H1 (cell line): ENCODE measurements around the gene HSPBP1. TPM values are rescaled to one million over a fixed set of nuclear protein-coding genes. Genes with fewer than 3 reads are reported as not detected.
A peak's percentile ranks its signal among the peaks of the same experiment; 100 is the strongest.

Experiments
- CBX5 ChIP-seq: fragments of 300-800, 300-1000 bp; sonication (generic); IDR thresholded peaks from 2 replicates; pipeline ENCODE4 v1.7.1; 2016; ENCODE audit warnings: antibody characterized with exemption, low read length, low read depth
- CHD7 ChIP-seq: fragments of 300-600 bp; sonication (generic); IDR thresholded peaks from 2 replicates; pipeline ENCODE4 v1.7.1; 2012; ENCODE audit warnings: low read length, moderate library complexity, mild to moderate bottlenecking, inconsistent platforms; ENCODE audit not compliant: insufficient replicate concordance
- POLR2AphosphoS5 ChIP-seq: IDR thresholded peaks from 2 replicates; pipeline ENCODE4 v1.6.1; 2011; ENCODE audit warnings: low read depth, low read length
- SP1 ChIP-seq: IDR thresholded peaks from 2 replicates; pipeline ENCODE4 v1.6.1; 2011; ENCODE audit warnings: low read depth, low read length
- YY1 ChIP-seq: IDR thresholded peaks from 2 replicates; pipeline ENCODE4 v1.6.1; 2011; ENCODE audit warnings: low read depth, mild to moderate bottlenecking, low read length
- polyA plus RNA-seq, 7 experiments: library from polyadenylated mRNA; depleted of rRNA in 3 of 7; stranded (reverse) in 5 of 7; unstranded in 2 of 7; fragments of >200 nt in 5 of 7; fragments of 200-250 nt in 2 of 7; gene quantifications; 1 replicate in 5 of 7; 2 replicates in 1 of 7; 4 replicates in 1 of 7; pipeline versions ENCODE4 v1.2.1 to v1.2.3, GENCODE V29; 2011 to 2013; ENCODE audit warnings: missing spikeins in 2 of 7, mixed read lengths in 2 of 7
- total RNA-seq: library from RNA; stranded (reverse); fragmentation: NEBNext Ultra II Directional; extraction: Animal tissue kit (Norgen Biotek cat#: 25700); gene quantifications from 2 replicates; pipeline ENCODE4 v1.2.1, GENCODE V29; 2021

HSPBP1 gene
- total and polyA plus RNA-seq, 2 of the 8 experiments (the other 6 are each of a cell fraction or from before 2014, with no cell fraction given), result 63.4 to 100 TPM

GRCh38 chr19:55311797-55312196 is 31.9 kb upstream of the HSPBP1 start (continued):
- TF ChIP-seq CHD7, result no peak
- no peak for TF ChIP-seq SP1
- no peak for TF ChIP-seq YY1
- no peak for TF ChIP-seq CBX5
- TF ChIP-seq POLR2AphosphoS5, result 0 out of 2 replicates have a peak, but pooled peaks have one; percentile 1
